ENCODE data around the gene TMEM198.

Gene TMEM198

GRCh38 chr2:219581346-219581745, 37.5 kb downstream of the TMEM198 start:
- Histone ChIP-seq H3K27me3 (ENCODE audit: insufficient read depth, low read length, poor library complexity, severe bottlenecking) (no peaks in the 10 kb centered on the region), H3K36me3 (ENCODE audit: insufficient read depth, low read length) (no peaks in the 10 kb centered on the region), H3K9ac (ENCODE audit: low read depth, low read length, poor library complexity, severe bottlenecking) (no peak overlapping the region), H3K9me2 (replicated peaks; ENCODE audit: low read depth, low read length) (no peaks in the 10 kb centered on the region), H4K20me1 (ENCODE audit: insufficient read depth, low read length, poor library complexity, severe bottlenecking) (no peaks in the 10 kb centered on the region), H3K4me3 (ENCODE audit: low read length, poor library complexity, severe bottlenecking) (no peak overlapping the region), H3K9me3 (ENCODE audit: insufficient read depth, low read depth, low read length) (no peaks in the 10 kb centered on the region), H3K4me2 (ENCODE audit: low read depth, low read length, poor library complexity, severe bottlenecking) (no peak overlapping the region), H2AFZ (ENCODE audit: low read length) (no peak overlapping the region), H3K4me1 (ENCODE audit: insufficient read depth, low read length, poor library complexity, severe bottlenecking) (no peaks in the 10 kb centered on the region), H3K79me2 (ENCODE audit: insufficient read depth, low read length) (no peaks in the 10 kb centered on the region), H3F3A (ENCODE audit: low read depth) (no peaks in the 10 kb centered on the region)
- TF ChIP-seq EZH2phosphoT487 (IDR thresholded peaks at IDR 0.05; ENCODE audit: borderline replicate concordance): no peak
- no peak for TF ChIP-seq CTCF (conservative IDR thresholded peaks at IDR 0.05; ENCODE audit: low read length)

GRCh38 chr2:219591091-219591490, 47.3 kb downstream of the TMEM198 start:
- no peaks in the 10 kb centered on the region for H3K79me2 ChIP-seq (ENCODE audit: insufficient read depth, low read length)
- no peaks in the 10 kb centered on the region for H4K20me1 ChIP-seq (ENCODE audit: insufficient read depth, low read length, poor library complexity, severe bottlenecking)
- no peak overlapping the region for H3K9ac ChIP-seq (ENCODE audit: low read depth, low read length, poor library complexity, severe bottlenecking)
- no peak overlapping the region for H2AFZ ChIP-seq (ENCODE audit: low read length)
- no peaks in the 10 kb centered on the region for H3K27me3 ChIP-seq (ENCODE audit: insufficient read depth, low read length, poor library complexity, severe bottlenecking)
- no peaks in the 10 kb centered on the region for H3K9me3 ChIP-seq (ENCODE audit: insufficient read depth, low read depth, low read length)
- H3K4me3 ChIP-seq (ENCODE audit: low read length, poor library complexity, severe bottlenecking): no peak overlapping the region
- H3K36me3 ChIP-seq (ENCODE audit: insufficient read depth, low read length): no peaks in the 10 kb centered on the region
- H3K4me1 ChIP-seq (ENCODE audit: insufficient read depth, low read length, poor library complexity, severe bottlenecking): no peaks in the 10 kb centered on the region
- TF ChIP-seq CTCF (conservative IDR thresholded peaks at IDR 0.05; ENCODE audit: low read length): no peak
- no peak for TF ChIP-seq EZH2phosphoT487 (IDR thresholded peaks at IDR 0.05; ENCODE audit: borderline replicate concordance)
- H3F3A ChIP-seq (ENCODE audit: low read depth): no peaks in the 10 kb centered on the region
- no peaks in the 10 kb centered on the region for H3K9me2 ChIP-seq (replicated peaks; ENCODE audit: low read depth, low read length)
- no peak overlapping the region for H3K4me2 ChIP-seq (ENCODE audit: low read depth, low read length, poor library complexity, severe bottlenecking)

- Histone ChIP-seq H3K4me3 (ENCODE audit: low read length, poor library complexity, severe bottlenecking) (no peak overlapping the region), H3K9ac (ENCODE audit: low read depth, low read length, poor library complexity, severe bottlenecking) (no peak overlapping the region), H4K20me1 (ENCODE audit: insufficient read depth, low read length, poor library complexity, severe bottlenecking) (no peaks in the 10 kb centered on the region), H3K9me2 (replicated peaks; ENCODE audit: low read depth, low read length) (no peaks in the 10 kb centered on the region), H2AFZ (ENCODE audit: low read length) (no peak overlapping the region), H3K9me3 (ENCODE audit: insufficient read depth, low read depth, low read length) (no peaks in the 10 kb centered on the region), H3K36me3 (ENCODE audit: insufficient read depth, low read length) (no peaks in the 10 kb centered on the region), H3K79me2 (ENCODE audit: insufficient read depth, low read length) (no peaks in the 10 kb centered on the region), H3F3A (ENCODE audit: low read depth) (no peaks in the 10 kb centered on the region), H3K27me3 (ENCODE audit: insufficient read depth, low read length, poor library complexity, severe bottlenecking) (no peaks in the 10 kb centered on the region), H3K4me2 (ENCODE audit: low read depth, low read length, poor library complexity, severe bottlenecking) (no peak overlapping the region), H3K4me1 (ENCODE audit: insufficient read depth, low read length, poor library complexity, severe bottlenecking) (peaks cover 6% of the 10 kb centered on the region)
- TF ChIP-seq CTCF (conservative IDR thresholded peaks at IDR 0.05; ENCODE audit: low read length) (no peak), EZH2phosphoT487 (IDR thresholded peaks at IDR 0.05; ENCODE audit: borderline replicate concordance) (no peak)
Measured at GRCh38 chr2:219592736-219593135, 48.9 kb downstream of the TMEM198 start.

All from Loucy (cell line).